Common myeloid progenitor, CD34-positive (primary cell): ENCODE results near the gene RTP4.

Source experiments
- CTCF ChIA-PET: fragments of 350-600 bp; sonication (Branson Sonifier 250); formaldehyde crosslinking; loops from one replicate; lab custom pipeline; 2021; ENCODE audit warnings: antibody characterized with exemption; lab: Charles Lee
- POLR2A ChIA-PET: fragments of 350-600 bp; sonication (Branson Sonifier 250); formaldehyde crosslinking; loops from one replicate; lab custom pipeline; 2021; ENCODE audit warnings: antibody characterized with exemption; lab: Charles Lee
- DNase-seq, 3 donors: peaks; one replicate each; pipeline versions ENCODE4 v3.0.0 to v3.0.0-alpha.2; 2013
- H3K27ac ChIP-seq, 2 experiments: 1 replicate in 1 of 2; 2 replicates in 1 of 2; pipeline ENCODE4 v1.7.0; 2013; ENCODE audit warnings: inconsistent platforms in 2 of 2, low read length in 2 of 2, mild to moderate bottlenecking in 2 of 2, low read depth in 1 of 2, moderate library complexity in 1 of 2; ENCODE audit not compliant: severe bottlenecking in 2 of 2, insufficient read depth in 1 of 2, poor library complexity in 1 of 2
- H3K27me3 ChIP-seq, 5 experiments: replicated peaks in 2 of 5; 1 replicate in 3 of 5; 2 replicates in 2 of 5; pipeline versions ENCODE4 v1.6.1 to v1.7.0; 2013; ENCODE audit warnings: low read length in 4 of 5, mild to moderate bottlenecking in 2 of 5, moderate library complexity in 2 of 5, inconsistent platforms in 1 of 5; ENCODE audit not compliant: insufficient read depth in 5 of 5, control insufficient read depth in 4 of 5
- H3K36me3 ChIP-seq, 4 experiments: 1 replicate in 2 of 4; 2 replicates in 2 of 4; pipeline versions ENCODE4 v1.6.1 to v1.7.0; 2013; ENCODE audit warnings: low read length in 3 of 4, control low read depth in 1 of 4, mild to moderate bottlenecking in 1 of 4; ENCODE audit not compliant: control insufficient read depth in 4 of 4, insufficient read depth in 4 of 4
- H3K4me1 ChIP-seq, 4 experiments: 1 replicate in 3 of 4; 2 replicates in 1 of 4; pipeline versions ENCODE4 v1.6.1 to v1.7.1; 2013; ENCODE audit warnings: low read length in 3 of 4, mild to moderate bottlenecking in 3 of 4, control low read depth in 1 of 4, inconsistent platforms in 1 of 4, moderate library complexity in 1 of 4; ENCODE audit not compliant: control insufficient read depth in 4 of 4, insufficient read depth in 4 of 4; ENCODE audit errors: control extremely low read depth in 1 of 4
- H3K4me3 ChIP-seq, 7 experiments: 1 replicate in 4 of 7; 2 replicates in 3 of 7; pipeline versions ENCODE4 v1.5.1 to v1.7.0; 2013; ENCODE audit warnings: mild to moderate bottlenecking in 7 of 7, low read length in 6 of 7, moderate library complexity in 6 of 7, inconsistent platforms in 2 of 7, low read depth in 2 of 7, control low read depth in 1 of 7; ENCODE audit not compliant: insufficient read depth in 4 of 7, control insufficient read depth in 1 of 7; ENCODE audit errors: extremely low read depth in 1 of 7
- H3K9me3 ChIP-seq, 5 experiments: 1 replicate in 4 of 5; 2 replicates in 1 of 5; pipeline versions ENCODE4 v1.6.1 to v1.7.1; 2013; ENCODE audit warnings: low read length in 4 of 5, mild to moderate bottlenecking in 2 of 5, inconsistent platforms in 1 of 5, low read depth in 1 of 5, moderate library complexity in 1 of 5; ENCODE audit not compliant: control insufficient read depth in 4 of 5, insufficient read depth in 2 of 5; ENCODE audit errors: control extremely low read depth in 1 of 5
- WGBS: methylation state at CpG from one replicate; pipeline ENCODE4 v1.1.5; 2013; ENCODE audit not compliant: insufficient coverage; 5-methylcytosine and 5-hydroxymethylcytosine counted together

Gene RTP4

GRCh38 chr3:187385296-187385695 lies 17.1 kb downstream of the RTP4 start:
- no peak overlapping the region for H3K4me3 ChIP-seq
- no peak overlapping the region for H3K27ac ChIP-seq
- DNase-seq: no peak
- no peaks in the 10 kb centered on the region for H3K36me3 ChIP-seq
- no peaks in the 10 kb centered on the region for H3K4me1 ChIP-seq
- WGBS: no CpG with 5 or more reads among the region's 1 CpG
- peaks cover 0 to 3% (median 0%) of the 10 kb centered on the region in 5 experiments for H3K9me3 ChIP-seq
- no peaks in the 10 kb centered on the region for H3K27me3 ChIP-seq
- ChIA-PET POLR2A (no interaction called here), CTCF (interaction anchor here (0.8 kb wide), 1 partner anchor 17 kb away, joined by 4 read pairs; the partner anchor contains the start of gene RTP4)

- H3K27ac ChIP-seq: no peak overlapping the region
- H3K27me3 ChIP-seq: peaks cover 0 to 2% (median 0%) of the 10 kb centered on the region in 5 experiments
- no peak for DNase-seq
- H3K4me3 ChIP-seq: no peak overlapping the region
- H3K9me3 ChIP-seq: no peaks in the 10 kb centered on the region
- no peaks in the 10 kb centered on the region for H3K4me1 ChIP-seq
- ChIA-PET POLR2A (no interaction called here), CTCF (no interaction called here)
- no CpG with 5 or more reads among the region's 1 CpG for WGBS
- H3K36me3 ChIP-seq: no peaks in the 10 kb centered on the region
Measured at GRCh38 chr3:187396661-187397060, 28.5 kb downstream of the RTP4 start.

- no peaks in the 10 kb centered on the region for H3K9me3 ChIP-seq
- POLR2A ChIA-PET: no interaction called here
- no peaks in the 10 kb centered on the region for H3K36me3 ChIP-seq
- peaks cover 0 to 2% (median 0%) of the 10 kb centered on the region in 5 experiments for H3K27me3 ChIP-seq
- no peak overlapping the region for H3K27ac ChIP-seq
- no peaks in the 10 kb centered on the region for H3K4me1 ChIP-seq
- no peak for DNase-seq
- CTCF ChIA-PET: interaction anchor here (0.6 kb wide), 1 partner anchor 192 kb away, joined by 3 read pairs; no protein-coding TSS in a partner anchor
- no peak overlapping the region for H3K4me3 ChIP-seq
Measured at GRCh38 chr3:187398955-187399354, 30.8 kb downstream of the RTP4 start.

- no peak for DNase-seq
- peaks cover 0 to 2% (median 0%) of the 10 kb centered on the region in 5 experiments for H3K27me3 ChIP-seq
- H3K4me3 ChIP-seq: no peak overlapping the region
- ChIA-PET POLR2A (no interaction called here), CTCF (no interaction called here)
- WGBS: 100% methylated on average over 2 of the region's 3 CpGs
- H3K4me1 ChIP-seq: no peaks in the 10 kb centered on the region
- H3K36me3 ChIP-seq: no peaks in the 10 kb centered on the region
- H3K9me3 ChIP-seq: no peaks in the 10 kb centered on the region
- no peak overlapping the region for H3K27ac ChIP-seq
Measured at GRCh38 chr3:187400756-187401155, 32.6 kb downstream of the RTP4 start.

GRCh38 chr3:187401856-187402255 lies 33.7 kb downstream of the RTP4 start:
- POLR2A ChIA-PET: no interaction called here
- H3K9me3 ChIP-seq: no peaks in the 10 kb centered on the region
- peaks cover 0 to 2% (median 0%) of the 10 kb centered on the region in 5 experiments for H3K27me3 ChIP-seq
- no peak for DNase-seq
- no peak overlapping the region for H3K4me3 ChIP-seq
- no CpG with 5 or more reads among the region's 4 CpGs for WGBS
- H3K36me3 ChIP-seq: no peaks in the 10 kb centered on the region
- CTCF ChIA-PET: no interaction called here
- no peak overlapping the region for H3K27ac ChIP-seq
- H3K4me1 ChIP-seq: no peaks in the 10 kb centered on the region

GRCh38 chr3:187403768-187404288 lies 35.6 kb downstream of the RTP4 start:
- no peaks in the 10 kb centered on the region for H3K4me1 ChIP-seq
- H3K27me3 ChIP-seq: peaks cover 0 to 5% (median 0%) of the 10 kb centered on the region in 5 experiments
- no peak overlapping the region for H3K27ac ChIP-seq
- POLR2A ChIA-PET: no interaction called here
- WGBS: 83% methylated on average over 3 of the region's 4 CpGs
- H3K36me3 ChIP-seq: no peaks in the 10 kb centered on the region
- no peak for DNase-seq
- CTCF ChIA-PET: no interaction called here
- no peak overlapping the region for H3K4me3 ChIP-seq
- no peaks in the 10 kb centered on the region for H3K9me3 ChIP-seq

- WGBS: 100% methylated on average over 1 of the region's 3 CpGs
- Histone ChIP-seq H3K36me3 (no peaks in the 10 kb centered on the region), H3K27me3 (peaks cover 0 to 5% (median 2%) of the 10 kb centered on the region in 5 experiments), H3K4me3 (no peak overlapping the region), H3K4me1 (no peaks in the 10 kb centered on the region), H3K27ac (no peak overlapping the region), H3K9me3 (peaks cover 0 to 3% (median 0%) of the 10 kb centered on the region in 5 experiments)
- POLR2A ChIA-PET: interaction anchor here (0.6 kb wide), 1 partner anchor 455 kb away, joined by 3 read pairs; no protein-coding TSS in a partner anchor
- DNase-seq: peak in 2 of 3 donors; percentile 6 to 12
- CTCF ChIA-PET: interaction anchor here (1.0 kb wide), 1 partner anchor 209 kb away, joined by 3 read pairs; no protein-coding TSS in a partner anchor
Measured at GRCh38 chr3:187406927-187407326, 38.7 kb downstream of the RTP4 start.
